GM12878 (cell line): ENCODE data around the gene GID8. TPM values are rescaled to one million over a fixed set of nuclear protein-coding genes. Genes with fewer than 3 reads are reported as not detected.

Source experiments
- ATF7 ChIP-seq: fragments of 450-650 bp; IDR thresholded peaks from 2 replicates; pipeline ENCODE4 v1.6.1; 2016; ENCODE audit warnings: low read depth, mild to moderate bottlenecking
- FOXK2 ChIP-seq: fragments of 450-650 bp; IDR thresholded peaks from 2 replicates; pipeline ENCODE4 v1.6.1; 2017; ENCODE audit warnings: mild to moderate bottlenecking, moderate library complexity
- HDGF ChIP-seq: fragments of 450-650 bp; IDR thresholded peaks from 2 replicates; pipeline ENCODE4 v1.6.1; 2016; ENCODE audit warnings: antibody characterized with exemption
- MTA3 ChIP-seq: IDR thresholded peaks from 2 replicates; pipeline ENCODE4 v1.6.1; 2012; ENCODE audit warnings: low read length, inconsistent platforms, borderline replicate concordance
- MYC ChIP-seq: IDR thresholded peaks from 2 replicates; pipeline ENCODE4 v1.6.1; 2011; ENCODE audit warnings: mild to moderate bottlenecking, low read length, moderate library complexity, inconsistent platforms; ENCODE audit not compliant: insufficient read depth, insufficient replicate concordance, insufficient read length, severe bottlenecking
- PAX5 ChIP-seq: IDR thresholded peaks from 2 replicates; pipeline ENCODE4 v1.6.1; 2011; ENCODE audit warnings: low read depth, low read length, borderline replicate concordance
- POLR2A ChIP-seq: IDR thresholded peaks from 2 replicates; pipeline ENCODE4 v1.6.1; 2011; ENCODE audit warnings: low read depth, mild to moderate bottlenecking, low read length
- RAD51 ChIP-seq: fragments of 450-650 bp; IDR thresholded peaks from 2 replicates; pipeline ENCODE4 v1.6.1; 2016; ENCODE audit warnings: moderate library complexity, mild to moderate bottlenecking, inconsistent platforms
- SMARCA5 ChIP-seq: fragments of 450-650 bp; IDR thresholded peaks from 2 replicates; pipeline ENCODE4 v1.6.1; 2017; ENCODE audit warnings: mild to moderate bottlenecking
- SREBF1 ChIP-seq: IDR thresholded peaks from 2 replicates; pipeline ENCODE4 v1.6.1; 2012; ENCODE audit warnings: mild to moderate bottlenecking, low read length
- SUPT20H ChIP-seq: IDR thresholded peaks from 2 replicates; pipeline ENCODE4 v1.6.1; 2011; ENCODE audit warnings: low read depth, mild to moderate bottlenecking, low read length, moderate library complexity, borderline replicate concordance; ENCODE audit not compliant: control insufficient read depth
- TCF7 ChIP-seq: IDR thresholded peaks from 2 replicates; pipeline ENCODE4 v1.6.1; 2014; ENCODE audit warnings: antibody characterized with exemption, borderline replicate concordance
- ZNF384 ChIP-seq: IDR thresholded peaks from 2 replicates; pipeline ENCODE4 v1.6.1; 2012; ENCODE audit warnings: low read depth, mild to moderate bottlenecking, low read length, improper control_type of control experiment, borderline replicate concordance
- polyA plus RNA-seq, 11 experiments: library from polyadenylated mRNA; depleted of rRNA in 4 of 11; unstranded in 6 of 11; stranded (reverse) in 5 of 11; fragments of >200 nt; fragmentation: Nextera tagmentation in 4 of 11; fragmentation: Illumina TruSeq in 1 of 11; extraction: Ambion mirVana in 4 of 11; extraction: Trizol in 1 of 11; gene quantifications; 1 replicate in 1 of 11; 2 replicates in 10 of 11; pipeline versions ENCODE4 v1.2.1 to v1.2.3, GENCODE V29; 2011 to 2016; ENCODE audit warnings: inconsistent platforms in 2 of 11, missing spikeins in 2 of 11, low read depth in 1 of 11
- total RNA-seq, 4 experiments: library from RNA; depleted of rRNA in 3 of 4; stranded (reverse); fragments of >200 nt in 3 of 4; fragmentation: Illumina TruSeq in 1 of 4; extraction: Trizol in 1 of 4; gene quantifications; 2 replicates each; pipeline versions ENCODE4 v1.2.1 to v1.2.3, GENCODE V29; 2013 to 2021
- TF ChIP-seq, protein P1 (sequence below): IDR thresholded peaks from 2 replicates; pipeline ENCODE4 v1.6.1; 2012; ENCODE audit warnings: low read depth, low read length, improper control_type of control experiment
- TF ChIP-seq, protein P2 (sequence below), 3 experiments: IDR thresholded peaks in 2 of 3; conservative IDR thresholded peaks in 1 of 3; 2 replicates each; pipeline ENCODE4 v1.5.1; 2011; ENCODE audit warnings: low read depth in 3 of 3, low read length in 3 of 3, mild to moderate bottlenecking in 3 of 3, control low read depth in 2 of 3, moderate library complexity in 2 of 3, inconsistent platforms in 1 of 3, mixed read lengths in 1 of 3; ENCODE audit not compliant: control insufficient read depth in 2 of 3, insufficient read depth in 1 of 3; ENCODE audit errors: extremely low read depth in 1 of 3
- TF ChIP-seq, protein P3 (sequence below): fragments of 150-350 bp; IDR thresholded peaks from 2 replicates; pipeline ENCODE4 v1.6.1; 2016; ENCODE audit warnings: low read depth, low read length

The GID8 gene
- total and polyA plus RNA-seq, 10 of the 15 experiments (the other 5 are each of a cell fraction or from before 2014, with no cell fraction given), result 12.0 to 33.8 (median 22.2) TPM

DNA sequence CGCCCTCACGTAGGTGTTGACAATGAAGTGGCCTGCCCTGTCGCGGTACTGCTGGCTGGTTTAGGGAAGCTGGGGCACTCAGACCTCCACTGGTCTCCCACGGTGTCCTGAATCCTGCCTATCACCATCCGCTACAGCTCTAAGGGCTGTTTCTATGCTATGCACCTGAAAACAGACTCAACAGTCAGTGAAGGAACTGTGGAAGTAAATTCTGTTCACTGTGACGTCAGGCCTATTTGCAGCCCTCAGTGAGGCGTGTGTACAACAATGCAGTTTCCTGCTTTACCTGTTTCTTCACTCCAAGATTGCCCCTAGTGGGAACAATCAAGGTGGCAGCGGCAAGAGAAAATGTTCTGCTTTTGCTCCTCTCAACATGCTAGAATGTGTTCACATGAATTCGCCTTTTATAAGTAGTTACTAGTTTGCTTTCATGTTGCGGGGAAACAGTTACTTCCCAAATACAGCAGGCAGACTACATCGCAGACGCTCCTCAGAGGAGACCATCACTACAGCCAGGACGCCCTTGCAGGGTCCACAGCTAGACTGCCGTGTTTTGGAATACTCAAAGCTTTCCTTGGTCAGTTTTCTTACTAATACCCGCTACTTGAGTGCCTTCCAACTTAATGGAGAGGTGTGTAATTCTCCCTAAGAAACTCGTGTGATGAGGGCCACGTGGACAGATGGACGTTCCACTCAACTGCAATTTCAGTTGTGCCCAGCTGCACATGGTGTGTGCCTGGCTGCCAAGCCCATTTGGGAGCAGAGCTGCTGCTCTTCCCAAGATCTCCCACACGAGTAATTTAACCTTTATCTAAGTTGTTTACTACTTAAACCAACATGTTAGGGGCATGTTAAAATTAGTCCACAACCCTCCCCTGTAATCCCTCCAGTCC, 37.0 kb upstream of the GID8 start (continued):
- TF ChIP-seq, protein P1, sequence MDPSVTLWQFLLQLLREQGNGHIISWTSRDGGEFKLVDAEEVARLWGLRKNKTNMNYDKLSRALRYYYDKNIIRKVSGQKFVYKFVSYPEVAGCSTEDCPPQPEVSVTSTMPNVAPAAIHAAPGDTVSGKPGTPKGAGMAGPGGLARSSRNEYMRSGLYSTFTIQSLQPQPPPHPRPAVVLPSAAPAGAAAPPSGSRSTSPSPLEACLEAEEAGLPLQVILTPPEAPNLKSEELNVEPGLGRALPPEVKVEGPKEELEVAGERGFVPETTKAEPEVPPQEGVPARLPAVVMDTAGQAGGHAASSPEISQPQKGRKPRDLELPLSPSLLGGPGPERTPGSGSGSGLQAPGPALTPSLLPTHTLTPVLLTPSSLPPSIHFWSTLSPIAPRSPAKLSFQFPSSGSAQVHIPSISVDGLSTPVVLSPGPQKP, result no peak
- TF ChIP-seq HDGF, result no peak
- no peak for TF ChIP-seq RAD51
- TF ChIP-seq PAX5, result no peak
- TF ChIP-seq ATF7, result 0 out of 2 replicates have a peak, but pooled peaks have one; percentile 28
- TF ChIP-seq, protein P2, sequence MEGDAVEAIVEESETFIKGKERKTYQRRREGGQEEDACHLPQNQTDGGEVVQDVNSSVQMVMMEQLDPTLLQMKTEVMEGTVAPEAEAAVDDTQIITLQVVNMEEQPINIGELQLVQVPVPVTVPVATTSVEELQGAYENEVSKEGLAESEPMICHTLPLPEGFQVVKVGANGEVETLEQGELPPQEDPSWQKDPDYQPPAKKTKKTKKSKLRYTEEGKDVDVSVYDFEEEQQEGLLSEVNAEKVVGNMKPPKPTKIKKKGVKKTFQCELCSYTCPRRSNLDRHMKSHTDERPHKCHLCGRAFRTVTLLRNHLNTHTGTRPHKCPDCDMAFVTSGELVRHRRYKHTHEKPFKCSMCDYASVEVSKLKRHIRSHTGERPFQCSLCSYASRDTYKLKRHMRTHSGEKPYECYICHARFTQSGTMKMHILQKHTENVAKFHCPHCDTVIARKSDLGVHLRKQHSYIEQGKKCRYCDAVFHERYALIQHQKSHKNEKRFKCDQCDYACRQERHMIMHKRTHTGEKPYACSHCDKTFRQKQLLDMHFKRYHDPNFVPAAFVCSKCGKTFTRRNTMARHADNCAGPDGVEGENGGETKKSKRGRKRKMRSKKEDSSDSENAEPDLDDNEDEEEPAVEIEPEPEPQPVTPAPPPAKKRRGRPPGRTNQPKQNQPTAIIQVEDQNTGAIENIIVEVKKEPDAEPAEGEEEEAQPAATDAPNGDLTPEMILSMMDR (IDR thresholded peaks at IDR 0.05 in 2 of 3, conservative IDR thresholded peaks at IDR 0.05 in 1 of 3; ENCODE audit: control insufficient read depth in 2 of 3, extremely low read depth in 1 of 3, insufficient read depth in 1 of 3, low read depth in 3 of 3, low read length in 3 of 3), result peak in 1 of 3 experiments; percentile 2; a peak in 1 of 6 replicates
- TF ChIP-seq, protein P3, sequence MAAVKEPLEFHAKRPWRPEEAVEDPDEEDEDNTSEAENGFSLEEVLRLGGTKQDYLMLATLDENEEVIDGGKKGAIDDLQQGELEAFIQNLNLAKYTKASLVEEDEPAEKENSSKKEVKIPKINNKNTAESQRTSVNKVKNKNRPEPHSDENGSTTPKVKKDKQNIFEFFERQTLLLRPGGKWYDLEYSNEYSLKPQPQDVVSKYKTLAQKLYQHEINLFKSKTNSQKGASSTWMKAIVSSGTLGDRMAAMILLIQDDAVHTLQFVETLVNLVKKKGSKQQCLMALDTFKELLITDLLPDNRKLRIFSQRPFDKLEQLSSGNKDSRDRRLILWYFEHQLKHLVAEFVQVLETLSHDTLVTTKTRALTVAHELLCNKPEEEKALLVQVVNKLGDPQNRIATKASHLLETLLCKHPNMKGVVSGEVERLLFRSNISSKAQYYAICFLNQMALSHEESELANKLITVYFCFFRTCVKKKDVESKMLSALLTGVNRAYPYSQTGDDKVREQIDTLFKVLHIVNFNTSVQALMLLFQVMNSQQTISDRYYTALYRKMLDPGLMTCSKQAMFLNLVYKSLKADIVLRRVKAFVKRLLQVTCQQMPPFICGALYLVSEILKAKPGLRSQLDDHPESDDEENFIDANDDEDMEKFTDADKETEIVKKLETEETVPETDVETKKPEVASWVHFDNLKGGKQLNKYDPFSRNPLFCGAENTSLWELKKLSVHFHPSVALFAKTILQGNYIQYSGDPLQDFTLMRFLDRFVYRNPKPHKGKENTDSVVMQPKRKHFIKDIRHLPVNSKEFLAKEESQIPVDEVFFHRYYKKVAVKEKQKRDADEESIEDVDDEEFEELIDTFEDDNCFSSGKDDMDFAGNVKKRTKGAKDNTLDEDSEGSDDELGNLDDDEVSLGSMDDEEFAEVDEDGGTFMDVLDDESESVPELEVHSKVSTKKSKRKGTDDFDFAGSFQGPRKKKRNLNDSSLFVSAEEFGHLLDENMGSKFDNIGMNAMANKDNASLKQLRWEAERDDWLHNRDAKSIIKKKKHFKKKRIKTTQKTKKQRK, result no peak
- TF ChIP-seq ZNF384, result no peak
- 0 out of 2 replicates have a peak, but pooled peaks have one; percentile 42 for TF ChIP-seq TCF7
- TF ChIP-seq SMARCA5, result no peak
- TF ChIP-seq MYC, result no peak
- TF ChIP-seq SUPT20H, result no peak
- TF ChIP-seq MTA3, result 0 out of 2 replicates have a peak, but pooled peaks have one; percentile 10
- no peak for TF ChIP-seq SREBF1
- TF ChIP-seq FOXK2, result no peak
- TF ChIP-seq POLR2A, result peak; percentile 26
